GM13976 (cell line): ENCODE measurements around the gene EIF3J.

Source experiments
- DNase-seq: peaks from one replicate; pipeline ENCODE4 v3.0.0; 2012; ENCODE audit warnings: low spot score
- in situ Hi-C: fragments of 300-500 bp; cut with MboI; formaldehyde crosslinking; loops from one replicate; pipeline ENCODE4 v1.12.0; 2022; ENCODE audit warnings: low sequenced_read_pairs, mixed read lengths, inconsistent platforms; ENCODE audit not compliant: unreplicated experiment
- TF ChIP-seq, protein P1 (sequence below): IDR thresholded peaks from 2 replicates; pipeline ENCODE4 v1.5.1; 2012; ENCODE audit warnings: borderline replicate concordance, mild to moderate bottlenecking; ENCODE audit not compliant: insufficient read depth; ENCODE audit errors: extremely low read depth, missing control alignments, control extremely low read depth

The EIF3J gene

DNA sequence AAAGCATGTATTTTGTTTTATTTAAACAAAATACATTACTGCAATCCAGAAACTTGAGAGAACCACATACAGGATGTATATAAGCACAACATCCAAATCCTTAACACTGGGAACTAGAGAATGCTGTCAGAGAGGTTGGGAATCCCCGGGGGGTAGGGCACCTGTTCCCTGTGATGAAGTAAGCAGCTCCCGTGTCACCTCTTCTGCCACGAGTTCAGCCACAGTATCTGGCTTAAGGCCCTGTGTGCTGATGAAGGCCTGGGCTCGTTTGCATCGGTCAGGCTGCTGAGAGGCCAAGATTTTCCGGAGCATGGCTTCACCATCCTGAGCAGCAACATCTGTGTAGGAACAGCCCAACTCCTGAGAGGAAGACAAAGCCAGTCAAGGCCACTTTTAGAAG, 36.4 kb downstream of the EIF3J start:
- DNase-seq = no peak
- TF ChIP-seq, protein P1, sequence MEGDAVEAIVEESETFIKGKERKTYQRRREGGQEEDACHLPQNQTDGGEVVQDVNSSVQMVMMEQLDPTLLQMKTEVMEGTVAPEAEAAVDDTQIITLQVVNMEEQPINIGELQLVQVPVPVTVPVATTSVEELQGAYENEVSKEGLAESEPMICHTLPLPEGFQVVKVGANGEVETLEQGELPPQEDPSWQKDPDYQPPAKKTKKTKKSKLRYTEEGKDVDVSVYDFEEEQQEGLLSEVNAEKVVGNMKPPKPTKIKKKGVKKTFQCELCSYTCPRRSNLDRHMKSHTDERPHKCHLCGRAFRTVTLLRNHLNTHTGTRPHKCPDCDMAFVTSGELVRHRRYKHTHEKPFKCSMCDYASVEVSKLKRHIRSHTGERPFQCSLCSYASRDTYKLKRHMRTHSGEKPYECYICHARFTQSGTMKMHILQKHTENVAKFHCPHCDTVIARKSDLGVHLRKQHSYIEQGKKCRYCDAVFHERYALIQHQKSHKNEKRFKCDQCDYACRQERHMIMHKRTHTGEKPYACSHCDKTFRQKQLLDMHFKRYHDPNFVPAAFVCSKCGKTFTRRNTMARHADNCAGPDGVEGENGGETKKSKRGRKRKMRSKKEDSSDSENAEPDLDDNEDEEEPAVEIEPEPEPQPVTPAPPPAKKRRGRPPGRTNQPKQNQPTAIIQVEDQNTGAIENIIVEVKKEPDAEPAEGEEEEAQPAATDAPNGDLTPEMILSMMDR = no peak
- in situ Hi-C loops = no loop called here

DNA sequence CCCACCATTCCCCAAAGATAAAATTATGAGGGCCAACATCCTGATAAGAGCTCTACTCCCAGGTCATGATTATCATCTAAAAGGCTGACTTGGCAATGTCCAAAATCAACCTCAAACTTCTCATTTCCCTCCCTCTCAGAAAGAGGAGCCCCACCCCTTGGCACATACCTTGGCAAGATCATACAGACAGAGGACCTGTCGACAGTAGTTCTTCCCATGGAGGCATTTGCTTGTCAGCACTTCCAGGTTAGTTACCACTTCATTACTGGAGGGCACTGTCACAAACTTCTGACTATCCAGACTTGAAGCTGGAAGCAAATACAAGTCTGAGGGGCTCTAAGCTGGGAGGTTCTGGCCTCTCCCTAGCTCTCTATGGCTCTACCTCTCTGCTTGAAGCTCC, 37.8 kb downstream of the EIF3J start:
- in situ Hi-C loops = no loop called here
- no peak for DNase-seq
- TF ChIP-seq, protein P1 = no peak

DNA sequence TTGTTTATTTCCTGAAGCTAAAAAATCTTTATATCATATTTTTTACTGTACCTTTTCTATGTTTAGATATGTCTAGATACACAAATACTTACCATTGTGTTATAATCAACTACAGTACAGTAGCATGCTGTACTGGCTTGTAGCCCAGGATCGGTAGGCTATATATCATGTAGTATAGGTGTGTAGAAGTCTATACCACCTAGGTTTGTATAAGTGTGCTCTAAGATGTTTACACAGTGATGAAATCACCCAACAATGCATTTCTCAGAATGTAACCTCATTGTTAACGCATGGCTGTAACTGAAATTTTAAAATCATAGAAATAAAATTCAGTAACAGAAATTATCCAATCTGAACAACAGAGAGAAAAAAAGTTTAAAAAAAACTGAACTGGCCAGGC, 43.2 kb downstream of the EIF3J start:
- TF ChIP-seq, protein P1 = no peak
- DNase-seq = no peak
- in situ Hi-C loops = loop anchor here (10.0 kb wide), 1 partner anchor 155 kb away; the partner anchor contains the start of gene TRIM69

DNA sequence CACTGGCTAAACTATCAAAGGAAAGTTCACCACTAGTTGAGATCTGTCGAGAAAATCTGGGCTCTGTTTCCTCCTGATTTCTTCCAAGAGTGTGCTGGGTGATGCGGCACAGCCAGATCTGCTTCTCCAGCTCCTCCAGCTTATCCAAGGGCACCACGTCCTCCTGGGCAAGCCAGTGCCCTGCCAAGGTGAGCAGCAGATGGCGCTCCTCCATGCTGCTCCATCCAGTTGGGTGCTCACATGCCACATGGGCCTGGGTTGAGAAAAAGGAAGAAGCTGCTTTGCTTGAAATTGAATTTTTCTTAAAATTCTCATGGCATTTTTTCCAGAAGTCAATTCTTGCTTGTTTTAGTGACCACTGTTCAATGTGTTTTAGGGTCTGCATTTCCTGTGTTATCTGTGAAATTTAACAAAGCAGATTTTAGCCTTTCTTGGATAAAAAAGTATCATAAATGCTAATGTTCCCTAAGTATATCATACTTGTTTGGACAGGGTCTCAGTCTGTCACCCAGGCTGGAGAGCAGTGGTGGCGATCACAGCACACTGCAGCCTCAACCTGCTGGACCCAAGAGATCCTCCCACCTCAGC, 47.3 kb downstream of the EIF3J start:
- no peak for DNase-seq
- in situ Hi-C loops = loop anchor here (10.0 kb wide), 1 partner anchor 151 kb away; the partner anchor contains the start of gene TRIM69
- TF ChIP-seq, protein P1 = peak; percentile 46

DNA sequence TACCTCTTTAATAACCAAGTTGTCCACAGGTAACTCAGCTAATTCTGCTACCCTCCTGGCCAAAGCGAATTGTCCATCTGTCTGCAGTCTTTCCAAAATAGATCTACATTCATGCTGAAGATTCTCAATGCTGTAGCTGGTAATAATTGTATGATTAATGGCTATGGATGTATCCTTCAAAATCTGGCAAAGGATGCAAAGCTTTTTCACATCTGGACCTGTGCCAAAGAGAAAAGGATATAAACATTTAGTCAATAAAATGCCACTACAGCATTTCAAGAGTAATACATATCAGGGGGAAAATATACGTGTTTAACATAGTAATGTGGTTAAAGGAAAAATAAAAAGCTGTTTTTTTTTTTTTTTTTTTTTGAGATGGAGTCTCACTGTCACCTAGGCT, 48.7 kb downstream of the EIF3J start:
- in situ Hi-C loops = loop anchor here (10.0 kb wide), 1 partner anchor 149 kb away; the partner anchor contains the start of gene TRIM69
- TF ChIP-seq, protein P1 = no peak
- no peak for DNase-seq

DNA sequence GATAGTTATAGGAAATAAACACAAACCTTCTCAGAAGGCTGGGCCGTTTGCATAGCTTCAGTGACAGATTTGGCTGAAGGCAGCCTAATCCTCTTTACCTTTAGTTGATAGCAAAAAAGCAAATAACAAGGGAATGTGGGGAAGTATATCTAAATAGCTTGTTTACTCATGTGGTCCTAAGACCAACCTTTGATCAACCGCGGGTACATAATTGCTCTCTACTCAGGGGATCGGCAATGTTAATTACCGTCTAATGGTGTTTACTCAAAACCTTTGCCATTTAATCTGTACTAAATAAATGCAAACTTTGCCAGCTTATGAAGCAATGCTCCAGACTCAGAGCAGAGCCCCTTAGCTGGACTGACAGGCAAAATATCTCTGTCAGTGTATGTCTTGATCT, 51.6 kb downstream of the EIF3J start:
- in situ Hi-C loops = loop anchor here (10.0 kb wide), 1 partner anchor 146 kb away; the partner anchor contains the start of gene TRIM69
- DNase-seq = no peak
- TF ChIP-seq, protein P1 = no peak
